Liver (tissue), 3 donors: ENCODE measurements around the gene CYP2E1.
A peak's percentile ranks its signal among the peaks of the same experiment; 100 is the strongest.
"Not testable (repeated sequence)": the region's sequence is repeated elsewhere in the genome, so short reads cannot be mapped to it uniquely, and the experiment has no call there.

Experiments
- CTCF ChIP-seq: fragments of 150-350 bp; IDR thresholded peaks from 2 replicates; pipeline ENCODE4 v1.5.1; 2017; ENCODE audit warnings: improper control_type of control experiment, low read depth, low read length; ENCODE audit not compliant: missing input control
- GABPA ChIP-seq, 2 donors: IDR thresholded peaks in 1 of 2; conservative IDR thresholded peaks in 1 of 2; 2 replicates each; pipeline ENCODE4 v1.6.1; 2016; ENCODE audit warnings: antibody characterized with exemption in 2 of 2, mild to moderate bottlenecking in 1 of 2, moderate library complexity in 1 of 2
- JUND ChIP-seq, 2 donors: IDR thresholded peaks; 2 replicates each; pipeline ENCODE4 v1.6.1; 2016; ENCODE audit warnings: antibody characterized with exemption in 2 of 2
- MAX ChIP-seq: IDR thresholded peaks from 2 replicates; pipeline ENCODE4 v1.6.1; 2016; ENCODE audit warnings: antibody characterized with exemption
- TAF1 ChIP-seq: conservative IDR thresholded peaks from 2 replicates; pipeline ENCODE4 v1.6.1; 2016; ENCODE audit warnings: antibody characterized with exemption, mild to moderate bottlenecking
- YY1 ChIP-seq: IDR thresholded peaks from 2 replicates; pipeline ENCODE4 v1.6.1; 2016; ENCODE audit warnings: antibody characterized with exemption, mild to moderate bottlenecking
- TF ChIP-seq, protein P1 (sequence below): IDR thresholded peaks from 2 replicates; pipeline ENCODE4 v1.6.1; 2016; ENCODE audit warnings: antibody characterized with exemption
- donor health status: healthy.
- donor health status: healthy.

- not testable (repeated sequence) for TF ChIP-seq MAX; JUND (IDR thresholded peaks at IDR 0.05); GABPA (IDR thresholded peaks at IDR 0.05 in 1 of 2, conservative IDR thresholded peaks at IDR 0.05 in 1 of 2); TAF1; YY1
- peak; percentile 6 for TF ChIP-seq CTCF
- TF ChIP-seq, protein P1, sequence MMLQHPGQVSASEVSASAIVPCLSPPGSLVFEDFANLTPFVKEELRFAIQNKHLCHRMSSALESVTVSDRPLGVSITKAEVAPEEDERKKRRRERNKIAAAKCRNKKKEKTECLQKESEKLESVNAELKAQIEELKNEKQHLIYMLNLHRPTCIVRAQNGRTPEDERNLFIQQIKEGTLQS = not testable (repeated sequence)
Observed at GRCh38 chr10:133497363-133497762, 29.8 kb upstream of the CYP2E1 start.
